Naive thymus-derived CD4-positive, alpha-beta T cell (primary cell): ENCODE data around the gene HOXB7. TPM values are rescaled to one million over a fixed set of nuclear protein-coding genes. Genes with fewer than 3 reads are reported as not detected.

Source experiments
- ATAC-seq: fragments of 150-1000 bp; cut with Tn5 transposase; 2 replicates; pipeline ENCODE4 v1.10.0; 2021; ENCODE audit warnings: mild to moderate bottlenecking, moderate library complexity
- CTCF ChIA-PET: fragments of 350-600 bp; sonication (Branson Sonifier 250); formaldehyde crosslinking; loops from one replicate; lab custom pipeline; 2021; ENCODE audit warnings: antibody characterized with exemption; lab: Charles Lee
- POLR2A ChIA-PET: fragments of 350-600 bp; sonication (Branson Sonifier 250); formaldehyde crosslinking; loops from one replicate; lab custom pipeline; 2021; ENCODE audit warnings: antibody characterized with exemption, inconsistent platforms; lab: Charles Lee
- DNase-seq, 9 donors: peaks; one replicate each; pipeline versions ENCODE4 v3.0.0 to v3.0.0-alpha.2; 2020 to 2022; ENCODE audit warnings: mixed read lengths in 1 of 9
- H3K27ac ChIP-seq: one replicate; pipeline ENCODE4 v1.7.0; 2013; ENCODE audit warnings: mild to moderate bottlenecking, low read depth, low read length, moderate library complexity
- H3K27me3 ChIP-seq, 2 donors: one replicate each; pipeline ENCODE4 v1.7.0; 2013; ENCODE audit warnings: low read length in 2 of 2, mild to moderate bottlenecking in 2 of 2, moderate library complexity in 2 of 2; ENCODE audit not compliant: control insufficient read depth in 2 of 2, insufficient read depth in 2 of 2
- H3K36me3 ChIP-seq, 3 experiments: 1 replicate in 2 of 3; 2 replicates in 1 of 3; pipeline ENCODE4 v1.7.0; 2013; ENCODE audit warnings: low read length in 3 of 3, mild to moderate bottlenecking in 3 of 3, moderate library complexity in 1 of 3; ENCODE audit not compliant: insufficient read depth in 3 of 3, control insufficient read depth in 2 of 3
- H3K4me1 ChIP-seq, 2 donors: one replicate each; pipeline ENCODE4 v1.7.0; 2013; ENCODE audit warnings: low read length in 2 of 2, mild to moderate bottlenecking in 2 of 2, moderate library complexity in 1 of 2; ENCODE audit not compliant: control insufficient read depth in 2 of 2, insufficient read depth in 2 of 2
- H3K4me3 ChIP-seq: 2 replicates; pipeline ENCODE4 v1.7.0; 2013; ENCODE audit warnings: mild to moderate bottlenecking, low read length
- H3K9me3 ChIP-seq, 3 experiments: 1 replicate in 2 of 3; 2 replicates in 1 of 3; pipeline ENCODE4 v1.7.0; 2013; ENCODE audit warnings: low read length in 3 of 3; ENCODE audit not compliant: control insufficient read depth in 2 of 3
- H3K27ac Mint-ChIP-seq, 9 donors: one replicate each; pipeline ENCODE4 v1.8.0; 2020 to 2022; ENCODE audit warnings: mixed read lengths in 9 of 9, mild to moderate bottlenecking in 8 of 9, moderate library complexity in 5 of 9, inconsistent platforms in 2 of 9
- H3K27me3 Mint-ChIP-seq, 5 donors: one replicate each; pipeline ENCODE4 v1.8.0; 2021 to 2022; ENCODE audit warnings: mixed read lengths in 5 of 5, mild to moderate bottlenecking in 1 of 5
- H3K36me3 Mint-ChIP-seq, 5 donors: one replicate each; pipeline ENCODE4 v1.8.0; 2020 to 2022; ENCODE audit warnings: mixed read lengths in 5 of 5, mild to moderate bottlenecking in 3 of 5, inconsistent platforms in 1 of 5
- H3K4me1 Mint-ChIP-seq, 7 donors: one replicate each; pipeline ENCODE4 v1.8.0; 2020 to 2022; ENCODE audit warnings: mixed read lengths in 7 of 7, mild to moderate bottlenecking in 3 of 7, inconsistent platforms in 1 of 7
- H3K4me3 Mint-ChIP-seq, 10 donors: one replicate each; pipeline ENCODE4 v1.8.0; 2020 to 2022; ENCODE audit warnings: mild to moderate bottlenecking in 10 of 10, mixed read lengths in 10 of 10, moderate library complexity in 6 of 10, inconsistent platforms in 2 of 10
- H3K9me3 Mint-ChIP-seq, 11 donors: one replicate each; pipeline ENCODE4 v1.8.0; 2020 to 2022; ENCODE audit warnings: mixed read lengths in 11 of 11, mild to moderate bottlenecking in 4 of 11, inconsistent platforms in 1 of 11, moderate library complexity in 1 of 11
- intact Hi-C, 2 donors: fragments of 100-400 bp; cut with micrococcal nuclease; formaldehyde crosslinking; loops; one replicate each; pipeline ENCODE4 v1.15.1; 2023
- polyA plus RNA-seq, 2 donors: library from polyadenylated mRNA; unstranded; fragments of 300-500 nt; fragmentation: Illumina TruSeq; gene quantifications; one replicate each; pipeline ENCODE4 v1.2.3, GENCODE V29; 2021
- total RNA-seq, 6 experiments: library from RNA in 5 of 6; stranded (reverse) in 5 of 6; gene quantifications; 1 replicate in 5 of 6; 2 replicates in 1 of 6; pipeline ENCODE4 v1.2.3 and lab custom pipeline; 2021 to 2026

Gene HOXB7
- total and polyA plus RNA-seq, 7 experiments from 2014 or later, result 0.31 TPM; not detected in 6

- no peaks in the 10 kb centered on the region for H3K36me3 ChIP-seq
- peak overlapping the region; percentile 70 for H3K4me3 ChIP-seq
- intact Hi-C loops, result no loop called here
- DNase-seq (peak in 2 of 9 donors; percentile 23 to 42), ATAC-seq (peak; percentile 70)
- no peaks in the 10 kb centered on the region for H3K36me3 Mint-ChIP-seq
- POLR2A ChIA-PET, result no interaction called here
- H3K27ac Mint-ChIP-seq, result no peak overlapping the region
- peaks cover 0 to 12% of the 10 kb centered on the region in 2 donors for H3K4me1 ChIP-seq
- no peaks in the 10 kb centered on the region for H3K9me3 ChIP-seq
- peak overlapping the region; percentile 80 to 100 (median 88) for H3K4me3 Mint-ChIP-seq
- CTCF ChIA-PET, result no interaction called here
- peaks cover 13 to 30% (median 21%) of the 10 kb centered on the region in 7 donors for H3K4me1 Mint-ChIP-seq
- peaks cover 0 to 41% of the 10 kb centered on the region in 2 donors for H3K27me3 ChIP-seq
- H3K9me3 Mint-ChIP-seq, result peaks cover 0 to 3% (median 0%) of the 10 kb centered on the region in 11 donors
- H3K27ac ChIP-seq, result no peak overlapping the region
- H3K27me3 Mint-ChIP-seq, result peaks cover 64 to 88% (median 73%) of the 10 kb centered on the region in 5 donors
Measured at GRCh38 chr17:48646183-48647102, 35.6 kb upstream of the HOXB7 start.

- no peak overlapping the region for H3K27ac ChIP-seq
- DNase-seq (no peak), ATAC-seq (no peak)
- peaks cover 0 to 41% of the 10 kb centered on the region in 2 donors for H3K27me3 ChIP-seq
- Mint-ChIP-seq H3K9me3 (peaks cover 0 to 3% (median 0%) of the 10 kb centered on the region in 11 donors), H3K27me3 (peaks cover 71 to 94% (median 80%) of the 10 kb centered on the region in 5 donors), H3K4me1 (peaks cover 15 to 33% (median 24%) of the 10 kb centered on the region in 7 donors), H3K36me3 (no peaks in the 10 kb centered on the region), H3K4me3 (peak overlapping the region; percentile 4 to 100 (median 75)), H3K27ac (no peak overlapping the region)
- intact Hi-C loops, result no loop called here
- CTCF ChIA-PET, result no interaction called here
- POLR2A ChIA-PET, result interaction anchor here (0.6 kb wide), 1 partner anchor 13 kb away, joined by 3 read pairs; no protein-coding TSS in a partner anchor
- H3K9me3 ChIP-seq, result no peaks in the 10 kb centered on the region
- no peak overlapping the region for H3K4me3 ChIP-seq
- H3K4me1 ChIP-seq, result peaks cover 0 to 12% of the 10 kb centered on the region in 2 donors
- H3K36me3 ChIP-seq, result no peaks in the 10 kb centered on the region
Measured at GRCh38 chr17:48645639-48646182, 34.9 kb upstream of the HOXB7 start.

GRCh38 chr17:48644910-48645557, 34.2 kb upstream of the HOXB7 start:
- no peak for DNase-seq
- Mint-ChIP-seq H3K9me3 (peaks cover 0 to 3% (median 0%) of the 10 kb centered on the region in 11 donors), H3K27me3 (peaks cover 76 to 95% (median 83%) of the 10 kb centered on the region in 5 donors), H3K27ac (no peak overlapping the region), H3K36me3 (no peaks in the 10 kb centered on the region), H3K4me3 (peak overlapping the region in 8 of 10 donors; percentile 4 to 100 (median 75)), H3K4me1 (peaks cover 15 to 33% (median 24%) of the 10 kb centered on the region in 7 donors)
- H3K36me3 ChIP-seq, result no peaks in the 10 kb centered on the region
- H3K27me3 ChIP-seq, result peaks cover 0 to 41% of the 10 kb centered on the region in 2 donors
- intact Hi-C loops, result loop anchor here in 1 of 2 donors (5.0 kb wide), 1 partner anchor 82 kb away; the partner anchor contains the start of gene HOXB13
- H3K4me1 ChIP-seq, result peaks cover 0 to 12% of the 10 kb centered on the region in 2 donors
- no peak overlapping the region for H3K4me3 ChIP-seq
- ChIA-PET POLR2A (no interaction called here), CTCF (no interaction called here)
- H3K9me3 ChIP-seq, result no peaks in the 10 kb centered on the region
- H3K27ac ChIP-seq, result no peak overlapping the region
- no peak for ATAC-seq

- Histone ChIP-seq H3K27me3 (peaks cover 0 to 47% of the 10 kb centered on the region in 2 donors), H3K4me1 (peaks cover 0 to 12% of the 10 kb centered on the region in 2 donors), H3K9me3 (no peaks in the 10 kb centered on the region), H3K27ac (no peak overlapping the region), H3K36me3 (no peaks in the 10 kb centered on the region), H3K4me3 (no peak overlapping the region)
- intact Hi-C loops, result loop anchor here in 1 of 2 donors (5.0 kb wide), 1 partner anchor 83 kb away; the partner anchor contains the start of gene HOXB13
- Mint-ChIP-seq H3K9me3 (peaks cover 0 to 3% (median 0%) of the 10 kb centered on the region in 11 donors), H3K4me1 (peaks cover 15 to 33% (median 24%) of the 10 kb centered on the region in 7 donors), H3K27me3 (peaks cover 77 to 97% (median 85%) of the 10 kb centered on the region in 5 donors), H3K36me3 (no peaks in the 10 kb centered on the region), H3K4me3 (peak overlapping the region in 1 of 10 donors; percentile 4), H3K27ac (no peak overlapping the region)
- ATAC-seq, result no peak
- no peak for DNase-seq
- POLR2A ChIA-PET, result no interaction called here
- CTCF ChIA-PET, result no interaction called here
Measured at GRCh38 chr17:48644159-48644558, 33.3 kb upstream of the HOXB7 start.

- Histone ChIP-seq H3K27ac (no peak overlapping the region), H3K36me3 (no peaks in the 10 kb centered on the region), H3K4me1 (peaks cover 0 to 12% of the 10 kb centered on the region in 2 donors), H3K4me3 (no peak overlapping the region), H3K27me3 (peaks cover 0 to 47% of the 10 kb centered on the region in 2 donors), H3K9me3 (no peaks in the 10 kb centered on the region)
- no peak for DNase-seq
- Mint-ChIP-seq H3K4me3 (no peak overlapping the region), H3K4me1 (peaks cover 15 to 33% (median 24%) of the 10 kb centered on the region in 7 donors), H3K27ac (no peak overlapping the region), H3K36me3 (no peaks in the 10 kb centered on the region), H3K27me3 (peaks cover 77 to 97% (median 89%) of the 10 kb centered on the region in 5 donors), H3K9me3 (peaks cover 0 to 3% (median 0%) of the 10 kb centered on the region in 11 donors)
- ChIA-PET POLR2A (no interaction called here), CTCF (no interaction called here)
- intact Hi-C loops, result loop anchor here in 1 of 2 donors (5.0 kb wide), 1 partner anchor 84 kb away; the partner anchor contains the start of gene HOXB13
- no peak for ATAC-seq
Measured at GRCh38 chr17:48643697-48644012, 32.8 kb upstream of the HOXB7 start.
